ENCODE results near the gene DCTN4. TPM values are rescaled to one million over a fixed set of nuclear protein-coding genes. Genes with fewer than 3 reads are reported as not detected.

The DCTN4 gene
- total and polyA plus RNA-seq, 2 experiments from 2014 or later, result 15.4 to 41.8 TPM

GRCh38 chr5:150670948-150671310 lies 87.9 kb downstream of the DCTN4 start:
- Mint-ChIP-seq H3K36me3 (ENCODE audit: low read depth) (peaks cover 35% of the 10 kb centered on the region), H3K4me3 (peak overlapping the region; percentile 91), H3K4me1 (peaks cover 35% of the 10 kb centered on the region), H3K27me3 (ENCODE audit: insufficient read depth, low read depth, poor library complexity) (peaks cover 2% of the 10 kb centered on the region), H3K9me3 (peaks cover 4% of the 10 kb centered on the region; the same call in 1 of the 3 replicates), H3K27ac (peak overlapping the region; percentile 89)
- ATAC-seq (no peak), DNase-seq (ENCODE audit: low spot score) (no peak)
- Histone ChIP-seq H3K27ac (ENCODE audit: low read depth) (peak overlapping the region; percentile 95), H3K4me1 (ENCODE audit: insufficient read depth) (peaks cover 27% of the 10 kb centered on the region), H3F3A (replicated peaks; ENCODE audit: low read depth) (peaks cover 26% of the 10 kb centered on the region), H2AFZ (peak overlapping the region; percentile 83), H3K79me2 (replicated peaks; ENCODE audit: insufficient read depth) (peaks cover 19% of the 10 kb centered on the region), H3K4me2 (peak overlapping the region; percentile 96), H3K9me2 (ENCODE audit: insufficient read depth) (no peaks in the 10 kb centered on the region), H3K27me3 (ENCODE audit: insufficient read depth) (no peaks in the 10 kb centered on the region), H3K4me3 (peak overlapping the region; percentile 77), H4K20me1 (replicated peaks; ENCODE audit: insufficient read depth) (no peaks in the 10 kb centered on the region), H3K36me3 (ENCODE audit: insufficient read depth) (no peaks in the 10 kb centered on the region; the same call in 1 of the 2 replicates)
- no peak for TF ChIP-seq ETS1 (IDR thresholded peaks at IDR 0.05)
- TF ChIP-seq CREB1 (CRISPR knock-in tag; IDR thresholded peaks at IDR 0.05; ENCODE audit: low read depth), result no peak
- no peak for TF ChIP-seq EZH2 (IDR thresholded peaks at IDR 0.05; ENCODE audit: low read depth, unreplicated experiment)
- no peak for TF ChIP-seq POLR2AphosphoS5 (IDR thresholded peaks at IDR 0.05; ENCODE audit: low read depth)
- TF ChIP-seq STAT1 (IDR thresholded peaks at IDR 0.05; ENCODE audit: unreplicated experiment), result no peak
- no peak for TF ChIP-seq CTCF (conservative IDR thresholded peaks at IDR 0.05; ENCODE audit: low read depth in 2 of 2)
- TF ChIP-seq ZNF331 (CRISPR knock-in tag; IDR thresholded peaks at IDR 0.05; ENCODE audit: low read depth), result no peak
- TF ChIP-seq ZNF114 (CRISPR knock-in tag; IDR thresholded peaks at IDR 0.05), result no peak

DNA sequence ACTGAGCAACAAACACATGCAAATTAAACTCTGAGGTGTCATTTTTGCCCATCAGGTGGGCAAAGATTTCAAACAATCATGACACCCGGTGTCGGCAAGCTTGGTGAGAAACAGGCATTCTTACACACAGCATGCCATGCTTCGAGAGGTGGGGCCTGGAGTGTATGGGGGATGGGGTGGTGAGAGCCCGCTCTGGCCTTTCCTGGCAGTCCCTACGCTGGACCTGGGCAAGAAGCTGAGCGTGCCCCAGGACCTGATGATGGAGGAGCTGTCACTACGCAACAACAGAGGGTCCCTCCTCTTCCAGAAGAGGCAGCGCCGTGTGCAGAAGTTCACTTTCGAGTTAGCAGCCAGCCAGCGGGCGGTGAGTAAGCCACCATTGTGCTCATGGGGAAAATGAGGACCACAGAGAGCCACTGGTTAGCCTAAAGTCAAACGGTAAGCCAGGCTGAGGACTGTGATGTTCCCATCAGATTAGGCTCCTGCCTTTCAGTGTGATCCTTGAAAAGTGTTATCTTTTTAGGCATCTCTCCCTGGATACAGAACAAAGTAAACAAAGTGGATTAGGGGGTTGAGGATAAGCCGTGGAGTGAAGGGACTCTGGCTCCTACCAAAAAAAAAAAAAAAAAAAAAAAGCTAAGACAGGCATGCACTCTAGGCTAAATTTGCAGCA lies 88.4 kb downstream of the DCTN4 start:
- Histone ChIP-seq H3K36me3 (ENCODE audit: insufficient read depth) (no peaks in the 10 kb centered on the region; the same call in 1 of the 2 replicates), H2AFZ (no peak overlapping the region), H3K27me3 (ENCODE audit: insufficient read depth) (no peaks in the 10 kb centered on the region), H3K4me1 (ENCODE audit: insufficient read depth) (peaks cover 27% of the 10 kb centered on the region), H3F3A (replicated peaks; ENCODE audit: low read depth) (peaks cover 26% of the 10 kb centered on the region), H4K20me1 (replicated peaks; ENCODE audit: insufficient read depth) (no peaks in the 10 kb centered on the region), H3K27ac (ENCODE audit: low read depth) (peak overlapping the region; percentile 95), H3K79me2 (replicated peaks; ENCODE audit: insufficient read depth) (peaks cover 19% of the 10 kb centered on the region), H3K4me3 (peak overlapping the region; percentile 77), H3K9me2 (ENCODE audit: insufficient read depth) (no peaks in the 10 kb centered on the region), H3K4me2 (peak overlapping the region; percentile 96)
- peaks cover 31% of the 10 kb centered on the region for H3K36me3 Mint-ChIP-seq (ENCODE audit: low read depth)
- H3K4me3 Mint-ChIP-seq, result peak overlapping the region; percentile 91
- DNase-seq (ENCODE audit: low spot score) (peak; percentile 42), ATAC-seq (peak; percentile 6)
- H3K27me3 Mint-ChIP-seq (ENCODE audit: insufficient read depth, low read depth, poor library complexity), result peaks cover 2% of the 10 kb centered on the region
- H3K4me1 Mint-ChIP-seq, result peaks cover 35% of the 10 kb centered on the region
- peak overlapping the region; percentile 89 for H3K27ac Mint-ChIP-seq
- peaks cover 4% of the 10 kb centered on the region; the same call in 1 of the 3 replicates for H3K9me3 Mint-ChIP-seq
- TF ChIP-seq NANOG (IDR thresholded peaks at IDR 0.05; ENCODE audit: borderline replicate concordance), result no peak
- no peak for TF ChIP-seq ZNF331 (CRISPR knock-in tag; IDR thresholded peaks at IDR 0.05; ENCODE audit: low read depth)
- TF ChIP-seq POLR2AphosphoS5 (IDR thresholded peaks at IDR 0.05; ENCODE audit: low read depth), result no peak
- TF ChIP-seq, protein P1, sequence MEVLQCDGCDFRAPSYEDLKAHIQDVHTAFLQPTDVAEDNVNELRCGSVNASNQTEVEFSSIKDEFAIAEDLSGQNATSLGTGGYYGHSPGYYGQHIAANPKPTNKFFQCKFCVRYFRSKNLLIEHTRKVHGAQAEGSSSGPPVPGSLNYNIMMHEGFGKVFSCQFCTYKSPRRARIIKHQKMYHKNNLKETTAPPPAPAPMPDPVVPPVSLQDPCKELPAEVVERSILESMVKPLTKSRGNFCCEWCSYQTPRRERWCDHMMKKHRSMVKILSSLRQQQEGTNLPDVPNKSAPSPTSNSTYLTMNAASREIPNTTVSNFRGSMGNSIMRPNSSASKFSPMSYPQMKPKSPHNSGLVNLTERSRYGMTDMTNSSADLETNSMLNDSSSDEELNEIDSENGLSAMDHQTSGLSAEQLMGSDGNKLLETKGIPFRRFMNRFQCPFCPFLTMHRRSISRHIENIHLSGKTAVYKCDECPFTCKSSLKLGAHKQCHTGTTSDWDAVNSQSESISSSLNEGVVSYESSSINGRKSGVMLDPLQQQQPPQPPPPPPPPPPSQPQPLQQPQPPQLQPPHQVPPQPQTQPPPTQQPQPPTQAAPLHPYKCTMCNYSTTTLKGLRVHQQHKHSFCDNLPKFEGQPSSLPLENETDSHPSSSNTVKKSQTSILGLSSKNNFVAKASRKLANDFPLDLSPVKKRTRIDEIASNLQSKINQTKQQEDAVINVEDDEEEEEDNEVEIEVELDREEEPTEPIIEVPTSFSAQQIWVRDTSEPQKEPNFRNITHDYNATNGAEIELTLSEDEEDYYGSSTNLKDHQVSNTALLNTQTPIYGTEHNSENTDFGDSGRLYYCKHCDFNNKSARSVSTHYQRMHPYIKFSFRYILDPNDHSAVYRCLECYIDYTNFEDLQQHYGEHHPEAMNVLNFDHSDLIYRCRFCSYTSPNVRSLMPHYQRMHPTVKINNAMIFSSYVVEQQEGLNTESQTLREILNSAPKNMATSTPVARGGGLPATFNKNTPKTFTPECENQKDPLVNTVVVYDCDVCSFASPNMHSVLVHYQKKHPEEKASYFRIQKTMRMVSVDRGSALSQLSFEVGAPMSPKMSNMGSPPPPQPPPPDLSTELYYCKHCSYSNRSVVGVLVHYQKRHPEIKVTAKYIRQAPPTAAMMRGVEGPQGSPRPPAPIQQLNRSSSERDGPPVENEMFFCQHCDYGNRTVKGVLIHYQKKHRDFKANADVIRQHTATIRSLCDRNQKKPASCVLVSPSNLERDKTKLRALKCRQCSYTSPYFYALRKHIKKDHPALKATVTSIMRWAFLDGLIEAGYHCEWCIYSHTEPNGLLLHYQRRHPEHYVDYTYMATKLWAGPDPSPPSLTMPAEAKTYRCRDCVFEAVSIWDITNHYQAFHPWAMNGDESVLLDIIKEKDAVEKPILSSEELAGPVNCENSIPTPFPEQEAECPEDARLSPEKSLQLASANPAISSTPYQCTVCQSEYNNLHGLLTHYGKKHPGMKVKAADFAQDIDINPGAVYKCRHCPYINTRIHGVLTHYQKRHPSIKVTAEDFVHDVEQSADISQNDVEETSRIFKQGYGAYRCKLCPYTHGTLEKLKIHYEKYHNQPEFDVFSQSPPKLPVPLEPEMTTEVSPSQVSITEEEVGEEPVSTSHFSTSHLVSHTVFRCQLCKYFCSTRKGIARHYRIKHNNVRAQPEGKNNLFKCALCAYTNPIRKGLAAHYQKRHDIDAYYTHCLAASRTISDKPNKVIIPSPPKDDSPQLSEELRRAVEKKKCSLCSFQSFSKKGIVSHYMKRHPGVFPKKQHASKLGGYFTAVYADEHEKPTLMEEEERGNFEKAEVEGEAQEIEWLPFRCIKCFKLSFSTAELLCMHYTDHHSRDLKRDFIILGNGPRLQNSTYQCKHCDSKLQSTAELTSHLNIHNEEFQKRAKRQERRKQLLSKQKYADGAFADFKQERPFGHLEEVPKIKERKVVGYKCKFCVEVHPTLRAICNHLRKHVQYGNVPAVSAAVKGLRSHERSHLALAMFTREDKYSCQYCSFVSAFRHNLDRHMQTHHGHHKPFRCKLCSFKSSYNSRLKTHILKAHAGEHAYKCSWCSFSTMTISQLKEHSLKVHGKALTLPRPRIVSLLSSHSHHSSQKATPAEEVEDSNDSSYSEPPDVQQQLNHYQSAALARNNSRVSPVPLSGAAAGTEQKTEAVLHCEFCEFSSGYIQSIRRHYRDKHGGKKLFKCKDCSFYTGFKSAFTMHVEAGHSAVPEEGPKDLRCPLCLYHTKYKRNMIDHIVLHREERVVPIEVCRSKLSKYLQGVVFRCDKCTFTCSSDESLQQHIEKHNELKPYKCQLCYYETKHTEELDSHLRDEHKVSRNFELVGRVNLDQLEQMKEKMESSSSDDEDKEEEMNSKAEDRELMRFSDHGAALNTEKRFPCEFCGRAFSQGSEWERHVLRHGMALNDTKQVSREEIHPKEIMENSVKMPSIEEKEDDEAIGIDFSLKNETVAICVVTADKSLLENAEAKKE (CRISPR knock-in tag; IDR thresholded peaks at IDR 0.05), result no peak
- no peak for TF ChIP-seq CREB1 (CRISPR knock-in tag; IDR thresholded peaks at IDR 0.05; ENCODE audit: low read depth)
- TF ChIP-seq EZH2phosphoT487 (IDR thresholded peaks at IDR 0.05; ENCODE audit: unreplicated experiment), result no peak
- TF ChIP-seq ZNF114 (CRISPR knock-in tag; IDR thresholded peaks at IDR 0.05), result no peak
